Superior temporal gyrus (tissue), 1 donor: Measurements from ENCODE around the gene OXCT1.
"Not testable (repeated sequence)": the region's sequence is repeated elsewhere in the genome, so short reads cannot be mapped to it uniquely, and the experiment has no call there.

Source experiments
- DNase-seq: peaks from one replicate; pipeline ENCODE4 v3.0.0-alpha.2; 2016; ENCODE audit errors: extremely low spot score

Gene OXCT1

GRCh38 chr5:41827792-41828191 is 42.4 kb downstream of the OXCT1 start:
- DNase-seq = no peak

DNA sequence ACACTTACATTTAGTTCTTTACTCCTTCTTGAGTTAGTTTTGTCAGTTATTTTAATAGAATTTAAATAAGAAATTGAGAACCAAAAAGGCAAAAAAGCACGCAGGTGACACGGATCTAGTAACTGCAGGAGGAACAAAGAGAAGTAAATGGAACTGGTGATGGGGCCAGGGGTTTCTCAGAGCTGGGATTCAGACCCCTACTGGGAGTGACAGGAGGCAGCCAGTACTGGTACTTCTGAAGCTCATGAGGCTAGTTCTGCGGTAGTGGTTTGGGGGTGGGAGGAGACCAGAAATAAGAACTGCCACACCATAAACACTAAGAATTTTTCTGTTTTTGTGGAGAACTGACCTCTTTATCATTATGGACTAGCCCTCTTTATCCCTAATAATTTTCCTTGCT is 48.2 kb downstream of the OXCT1 start:
- DNase-seq = no peak

DNA sequence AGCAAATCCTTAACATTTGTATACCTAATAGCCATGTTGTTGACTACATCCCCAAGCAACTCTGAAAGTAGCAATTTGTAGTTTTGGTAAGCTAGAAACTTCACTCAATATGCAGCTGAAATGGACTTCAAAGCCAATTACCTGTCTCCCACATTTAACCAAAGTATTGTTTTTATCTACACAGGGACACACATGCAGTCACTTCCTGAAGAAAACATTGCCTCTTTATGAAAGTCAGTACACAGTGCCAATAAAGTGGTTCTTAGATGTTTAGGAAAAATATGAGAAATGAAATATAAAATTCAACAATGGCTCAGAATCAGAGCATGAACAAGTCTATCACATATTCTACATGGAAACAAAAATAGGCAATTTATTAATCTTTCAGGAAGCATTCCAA is 49.2 kb downstream of the OXCT1 start:
- no peak for DNase-seq

GRCh38 chr5:41820150-41820549 is 50.1 kb downstream of the OXCT1 start:
- DNase-seq = no peak

- DNase-seq = no peak
Measured at GRCh38 chr5:41817625-41818301, 52.5 kb downstream of the OXCT1 start.

GRCh38 chr5:41815663-41816229 is 54.5 kb downstream of the OXCT1 start:
- peak; percentile 18 for DNase-seq

DNA sequence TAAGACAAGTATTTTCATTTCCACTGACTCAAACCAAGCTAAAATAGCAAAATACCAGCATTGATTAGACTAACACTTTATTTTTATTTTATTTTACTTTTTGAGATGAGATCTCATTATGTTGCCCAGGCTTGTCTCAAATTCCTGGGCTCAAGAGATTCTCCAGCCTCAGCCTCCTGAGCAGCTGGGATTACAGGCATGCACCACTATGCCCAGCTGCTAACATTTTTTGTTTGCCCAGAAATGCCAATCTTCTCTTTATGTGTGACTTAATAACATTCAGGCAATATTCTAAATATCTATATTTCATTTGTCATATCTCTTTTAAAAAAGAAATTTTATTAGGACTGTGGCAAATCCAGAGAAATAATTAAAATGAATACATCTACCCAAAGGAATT is 55.0 kb downstream of the OXCT1 start:
- DNase-seq = no peak

- not testable (repeated sequence) for DNase-seq
Measured at GRCh38 chr5:41814306-41814705, 55.9 kb downstream of the OXCT1 start.

DNA sequence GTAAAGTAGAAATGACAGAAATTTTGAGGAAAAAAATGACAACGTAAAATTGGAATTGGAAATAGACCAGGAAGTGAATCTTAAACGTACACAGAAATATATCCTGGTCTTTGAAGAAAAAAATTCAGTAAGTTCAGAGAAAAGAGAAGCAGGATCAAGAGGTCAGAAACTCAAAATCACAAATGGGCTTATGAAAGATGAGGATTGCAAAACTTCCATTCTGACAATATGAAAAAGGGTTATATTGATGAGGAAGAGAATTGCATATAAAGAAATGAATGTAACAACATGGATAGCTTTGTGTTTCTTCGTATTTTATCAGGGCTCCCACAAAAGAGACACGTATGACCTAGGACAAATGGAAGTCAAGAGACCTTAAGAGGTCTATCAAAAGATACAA is 58.1 kb downstream of the OXCT1 start:
- no peak for DNase-seq

- DNase-seq = no peak
Measured at GRCh38 chr5:41809128-41809527, 61.1 kb downstream of the OXCT1 start.

DNA sequence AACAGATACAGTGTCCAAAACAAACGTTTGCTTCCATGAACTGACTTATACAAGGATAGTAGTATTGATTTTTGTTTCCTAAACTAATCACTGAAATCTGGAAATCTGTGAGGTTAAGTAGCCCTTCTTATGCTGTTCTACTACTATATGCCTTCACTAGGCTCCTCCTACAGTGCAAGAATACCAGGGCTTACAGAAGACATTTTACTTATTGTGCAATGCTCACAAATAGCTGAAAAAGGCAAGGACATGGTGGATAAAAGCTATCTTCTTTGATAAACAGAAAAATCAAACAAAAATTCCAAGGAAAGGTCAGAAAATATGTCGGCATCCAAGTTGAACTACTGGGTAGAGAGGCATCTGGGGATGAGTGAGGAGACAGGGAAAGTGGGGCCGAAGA is 61.9 kb downstream of the OXCT1 start:
- no peak for DNase-seq

- no peak for DNase-seq
Measured at GRCh38 chr5:41797662-41798061, 72.6 kb downstream of the OXCT1 start.

DNA sequence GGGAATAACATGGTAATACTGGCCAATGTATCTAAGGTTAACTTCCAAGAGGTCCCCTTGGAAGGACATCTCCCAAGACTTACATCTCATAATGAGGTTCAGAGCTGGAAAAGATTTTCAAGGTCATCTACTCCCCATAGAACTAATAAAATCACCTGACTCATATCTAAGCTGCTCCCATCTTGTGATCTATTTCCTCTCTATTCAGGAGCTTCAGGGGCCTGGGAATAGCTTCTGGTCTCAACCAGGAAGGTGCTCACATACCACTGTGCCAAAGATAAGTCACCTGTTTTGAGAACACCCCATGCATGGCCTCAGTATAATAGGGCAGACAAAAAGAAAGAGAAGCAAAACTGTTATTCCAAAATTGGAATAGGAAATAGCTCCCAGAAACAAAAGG is 74.2 kb downstream of the OXCT1 start:
- DNase-seq = no peak

DNA sequence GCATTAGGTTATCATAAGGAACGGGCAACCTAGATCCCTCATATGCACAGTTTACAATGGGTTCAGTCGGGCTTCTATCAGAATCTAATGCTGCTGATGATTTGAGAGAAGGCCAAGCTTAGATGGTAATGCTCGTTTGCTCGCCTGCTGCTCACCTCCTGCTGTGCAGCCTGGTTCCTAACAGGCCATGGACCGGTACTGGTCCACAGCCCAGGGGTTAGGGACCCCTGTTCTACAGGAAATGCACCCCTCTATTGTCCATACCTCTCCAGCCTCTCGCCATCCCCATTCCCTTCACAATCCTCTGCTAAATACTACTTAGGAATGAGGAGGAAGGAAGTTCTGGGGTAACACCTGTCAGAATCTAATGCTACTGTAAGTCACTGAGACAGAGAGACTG is 75.1 kb downstream of the OXCT1 start:
- no peak for DNase-seq

DNA sequence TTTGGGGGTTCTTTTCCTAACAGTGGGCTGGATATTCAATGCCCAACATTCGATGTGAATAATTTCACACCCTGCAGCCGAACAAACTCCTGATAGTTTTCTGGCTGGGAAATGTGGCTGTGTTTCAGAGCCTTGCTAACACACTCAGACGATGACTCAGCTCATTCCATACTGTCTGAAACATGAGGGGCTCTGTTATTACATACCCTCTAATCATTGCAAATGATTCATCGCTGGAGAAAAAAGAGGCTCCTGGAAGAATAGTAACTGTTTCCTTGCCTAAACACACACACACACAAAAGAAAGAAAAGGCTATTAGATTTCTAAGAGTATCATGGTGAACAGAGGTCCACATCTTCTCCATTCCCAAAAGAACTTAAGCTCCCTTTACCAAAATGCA is 75.8 kb downstream of the OXCT1 start:
- no peak for DNase-seq

- no peak for DNase-seq
Measured at GRCh38 chr5:41793141-41793770, 77.0 kb downstream of the OXCT1 start.

DNA sequence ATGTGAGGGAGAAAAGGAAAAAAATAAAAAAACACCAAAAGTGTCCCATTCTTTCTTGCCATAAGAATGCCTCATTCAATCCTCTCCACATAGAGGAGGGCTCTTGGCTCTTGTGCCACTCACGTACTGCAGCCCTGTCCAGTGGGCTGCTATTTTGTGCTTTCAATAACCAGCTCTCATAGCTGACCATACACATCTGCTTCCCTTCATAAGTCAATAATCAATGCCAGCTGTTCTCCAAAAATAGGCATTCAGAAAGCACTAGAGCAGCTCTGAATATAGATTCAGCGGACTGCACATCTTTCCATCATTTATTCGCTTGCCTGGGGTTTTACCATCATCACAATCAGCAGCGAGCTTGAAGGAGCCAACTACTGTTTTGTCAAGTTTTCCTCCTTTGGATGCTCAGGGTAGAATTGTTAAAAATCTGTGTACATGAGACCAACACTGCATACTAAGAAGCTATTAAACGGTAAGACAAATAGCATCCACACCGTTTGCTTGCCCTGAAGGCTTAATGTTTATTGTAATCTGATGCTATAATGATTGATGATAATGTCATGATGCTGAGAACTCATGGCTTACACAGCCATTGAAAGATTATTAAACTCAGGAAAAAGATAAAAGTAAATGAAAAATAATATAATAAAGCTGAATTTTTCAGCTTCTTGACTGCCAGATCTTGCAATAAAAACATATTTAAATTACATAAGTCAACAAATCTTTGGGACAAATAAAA is 80.0 kb downstream of the OXCT1 start:
- no peak for DNase-seq

DNA sequence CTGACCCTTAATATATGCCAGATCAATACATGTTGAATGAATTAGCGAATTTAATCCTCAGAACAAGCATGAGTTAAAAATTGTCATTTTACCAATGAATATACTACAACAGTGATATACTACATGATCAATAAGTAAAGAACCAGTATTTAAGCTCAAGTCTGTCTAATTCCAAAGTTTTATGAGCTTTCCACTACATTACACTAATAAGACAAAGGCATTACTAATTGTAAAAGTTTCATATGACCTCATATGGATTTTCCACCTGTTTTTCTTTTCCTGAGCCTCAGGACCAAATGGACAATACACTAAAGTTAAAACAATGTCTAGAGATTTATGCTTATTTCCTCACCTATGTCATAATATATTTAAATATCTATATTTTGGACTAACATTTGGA is 80.8 kb downstream of the OXCT1 start:
- no peak for DNase-seq

DNA sequence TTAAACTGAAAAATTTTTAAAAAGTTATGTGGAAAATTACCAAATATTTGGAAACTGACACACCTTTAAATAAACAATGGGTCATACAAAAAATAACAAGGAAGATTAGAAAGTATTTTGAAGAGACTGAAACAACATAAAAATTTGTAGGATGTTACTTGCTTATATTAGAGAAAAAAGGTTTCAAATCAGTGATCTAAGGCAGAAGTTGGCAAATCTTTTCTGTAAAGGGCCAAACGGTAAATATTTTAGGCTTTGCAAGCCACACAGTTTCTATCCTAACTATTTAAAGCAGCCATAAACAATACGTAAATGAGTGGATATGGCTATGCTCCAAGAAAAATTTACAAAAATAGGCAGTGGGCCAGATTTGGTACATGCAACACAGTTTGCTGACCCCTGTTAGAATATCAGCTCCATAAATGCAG is 81.3 kb downstream of the OXCT1 start:
- DNase-seq = no peak

GRCh38 chr5:41787265-41787664 is 83.0 kb downstream of the OXCT1 start:
- no peak for DNase-seq

- no peak for DNase-seq
Measured at GRCh38 chr5:41785061-41785460, 85.2 kb downstream of the OXCT1 start.

DNA sequence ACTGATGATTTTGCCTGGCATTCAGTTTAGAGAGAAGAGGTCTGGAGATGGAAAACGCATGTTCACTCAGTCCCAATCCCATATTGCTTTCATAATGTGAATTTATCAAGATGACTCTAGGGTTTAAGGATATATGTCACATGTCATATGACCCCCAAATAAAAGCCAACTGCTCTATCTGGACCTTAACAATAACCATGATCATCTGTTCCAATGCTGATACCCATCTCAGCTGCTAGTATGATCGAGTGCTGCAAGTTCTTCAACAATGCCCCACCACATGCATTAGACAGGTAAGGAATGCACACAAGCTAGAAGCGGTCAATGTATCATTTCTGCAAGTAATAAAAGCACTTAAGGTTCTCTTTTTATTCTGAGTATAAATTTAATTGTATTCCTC is 91.8 kb downstream of the OXCT1 start:
- DNase-seq = no peak

DNA sequence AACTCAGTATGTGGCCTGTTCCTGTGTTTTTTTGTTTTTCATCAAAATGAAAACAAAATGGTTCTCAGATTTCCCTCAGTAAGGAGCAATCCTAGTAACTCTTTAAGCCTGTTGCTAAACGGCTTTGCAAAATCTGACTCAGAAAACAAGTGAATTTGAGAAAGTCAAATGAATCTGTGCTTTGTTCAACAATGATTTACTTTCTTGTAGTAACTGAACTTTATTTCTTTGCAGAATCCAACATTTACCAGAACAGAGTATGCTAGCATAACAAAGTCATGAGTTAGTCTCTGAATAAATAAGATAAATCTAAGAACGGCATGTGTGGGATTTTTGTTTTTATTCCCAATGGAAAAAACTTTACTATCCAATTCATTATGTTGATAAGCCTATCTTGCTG is 93.8 kb downstream of the OXCT1 start:
- DNase-seq = no peak
